Esophagus squamous epithelium (tissue), 5 donors: ENCODE results near the gene GMDS. TPM values are rescaled to one million over a fixed set of nuclear protein-coding genes. Genes with fewer than 3 reads are reported as not detected.
"Not testable (repeated sequence)": the region's sequence is repeated elsewhere in the genome, so short reads cannot be mapped to it uniquely, and the experiment has no call there.

Experiments
- DNase-seq: peaks from one replicate; lab custom pipeline; 2025; lab: John Stamatoyannopoulos, UW
- H3K27ac ChIP-seq, 4 donors: fragments of 200-600 bp; sonication (generic); one replicate each; pipeline ENCODE4 v1.5.1; 2016 to 2019; ENCODE audit warnings: mild to moderate bottlenecking in 1 of 4
- H3K27me3 ChIP-seq, 4 donors: fragments of 200-600 bp; sonication (generic); 1 replicate in 3 of 4; 2 replicates in 1 of 4; pipeline versions ENCODE4 v1.5.1 to v1.6.0; 2017 to 2021; ENCODE audit warnings: antibody characterized with exemption in 1 of 4
- H3K36me3 ChIP-seq, 3 donors: fragments of 200-600 bp; sonication (generic); one replicate each; pipeline ENCODE4 v1.5.1; 2016 to 2019
- H3K4me1 ChIP-seq, 3 donors: fragments of 200-600 bp; sonication (generic); one replicate each; pipeline ENCODE4 v1.5.1; 2017 to 2019
- H3K4me3 ChIP-seq, 4 donors: fragments of 200-600 bp; sonication (generic); 1 replicate in 3 of 4; 2 replicates in 1 of 4; pipeline ENCODE4 v1.5.1; 2016 to 2019; ENCODE audit warnings: mild to moderate bottlenecking in 2 of 4, moderate library complexity in 1 of 4
- H3K9me3 ChIP-seq, 3 donors: fragments of 200-600 bp; sonication (generic); one replicate each; pipeline ENCODE4 v1.5.1; 2016 to 2019
- POLR2A ChIP-seq, 4 donors: fragments of 450-650 bp; IDR thresholded peaks; one replicate each; pipeline ENCODE4 v1.6.1; 2017; ENCODE audit warnings: antibody characterized with exemption in 4 of 4, mild to moderate bottlenecking in 4 of 4, moderate library complexity in 3 of 4
- WGBS, 2 donors: methylation state at CpG; one replicate each; pipeline ENCODE4 v1.1.5; 2018; 5-methylcytosine and 5-hydroxymethylcytosine counted together
- intact Hi-C: fragments of 100-400 bp; cut with DNase I; formaldehyde crosslinking; loops from one replicate; pipeline ENCODE4 v1.15.0; 2022
- total RNA-seq, 4 donors: library from RNA; depleted of rRNA; stranded (reverse); fragments of >200 nt; gene quantifications; one replicate each; pipeline ENCODE4 v1.1.0, GENCODE V29; 2016
- TF ChIP-seq, protein P1 (sequence below), 6 experiments: fragments of 450-650 bp in 4 of 6; fragments of 200-600 bp in 2 of 6; sonication (generic) in 2 of 6; IDR thresholded peaks; one replicate each; pipeline ENCODE4 v1.5.1; 2016 to 2019; ENCODE audit warnings: antibody characterized with exemption in 6 of 6, mild to moderate bottlenecking in 4 of 6, moderate library complexity in 4 of 6
- donor health status: DM: yes; HTN: yes; CAD: no.

Gene GMDS
- total RNA-seq, 4 donors from 2014 or later: 17.9 to 58.7 (median 36.7) TPM

GRCh38 chr6:1672379-1672778 lies 573.0 kb downstream of the GMDS start:
- no peaks in the 10 kb centered on the region for H3K9me3 ChIP-seq
- intact Hi-C loops: no loop called here
- no peak for DNase-seq
- no peak overlapping the region for H3K27ac ChIP-seq
- H3K4me3 ChIP-seq: no peak overlapping the region
- TF ChIP-seq, protein P1, sequence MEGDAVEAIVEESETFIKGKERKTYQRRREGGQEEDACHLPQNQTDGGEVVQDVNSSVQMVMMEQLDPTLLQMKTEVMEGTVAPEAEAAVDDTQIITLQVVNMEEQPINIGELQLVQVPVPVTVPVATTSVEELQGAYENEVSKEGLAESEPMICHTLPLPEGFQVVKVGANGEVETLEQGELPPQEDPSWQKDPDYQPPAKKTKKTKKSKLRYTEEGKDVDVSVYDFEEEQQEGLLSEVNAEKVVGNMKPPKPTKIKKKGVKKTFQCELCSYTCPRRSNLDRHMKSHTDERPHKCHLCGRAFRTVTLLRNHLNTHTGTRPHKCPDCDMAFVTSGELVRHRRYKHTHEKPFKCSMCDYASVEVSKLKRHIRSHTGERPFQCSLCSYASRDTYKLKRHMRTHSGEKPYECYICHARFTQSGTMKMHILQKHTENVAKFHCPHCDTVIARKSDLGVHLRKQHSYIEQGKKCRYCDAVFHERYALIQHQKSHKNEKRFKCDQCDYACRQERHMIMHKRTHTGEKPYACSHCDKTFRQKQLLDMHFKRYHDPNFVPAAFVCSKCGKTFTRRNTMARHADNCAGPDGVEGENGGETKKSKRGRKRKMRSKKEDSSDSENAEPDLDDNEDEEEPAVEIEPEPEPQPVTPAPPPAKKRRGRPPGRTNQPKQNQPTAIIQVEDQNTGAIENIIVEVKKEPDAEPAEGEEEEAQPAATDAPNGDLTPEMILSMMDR (IDR thresholded peaks at IDR 0.05): no peak
- TF ChIP-seq POLR2A (IDR thresholded peaks at IDR 0.05): no peak
- H3K27me3 ChIP-seq: no peaks in the 10 kb centered on the region
- 81 to 86% methylated on average over 2 of the region's 2 CpGs for WGBS, 2 donors
- peaks cover 0 to 22% (median 5%) of the 10 kb centered on the region in 3 donors for H3K4me1 ChIP-seq
- H3K36me3 ChIP-seq: no peaks in the 10 kb centered on the region

- Histone ChIP-seq H3K4me1 (peaks cover 0 to 22% (median 5%) of the 10 kb centered on the region in 3 donors), H3K36me3 (no peaks in the 10 kb centered on the region), H3K27ac (no peak overlapping the region), H3K27me3 (no peaks in the 10 kb centered on the region), H3K9me3 (no peaks in the 10 kb centered on the region), H3K4me3 (no peak overlapping the region)
- DNase-seq: no peak
- WGBS, 2 donors: 26 to 35% methylated on average over 8 to 14 of the region's 16 CpGs
- TF ChIP-seq, protein P1 (IDR thresholded peaks at IDR 0.05): no peak
- no peak for TF ChIP-seq POLR2A (IDR thresholded peaks at IDR 0.05)
- intact Hi-C loops: no loop called here
Observed at GRCh38 chr6:1670711-1671462, 574.5 kb downstream of the GMDS start.

GRCh38 chr6:1669996-1670395 lies 575.4 kb downstream of the GMDS start:
- no peak for DNase-seq
- H3K27me3 ChIP-seq: no peaks in the 10 kb centered on the region
- no peak for TF ChIP-seq POLR2A (IDR thresholded peaks at IDR 0.05)
- TF ChIP-seq, protein P1 (IDR thresholded peaks at IDR 0.05): no peak
- 84 to 89% methylated on average over 5 to 11 of the region's 11 CpGs for WGBS, 2 donors
- intact Hi-C loops: no loop called here
- H3K27ac ChIP-seq: no peak overlapping the region
- H3K4me1 ChIP-seq: peaks cover 0 to 22% (median 5%) of the 10 kb centered on the region in 3 donors
- H3K4me3 ChIP-seq: no peak overlapping the region
- H3K36me3 ChIP-seq: no peaks in the 10 kb centered on the region
- no peaks in the 10 kb centered on the region for H3K9me3 ChIP-seq

- H3K27me3 ChIP-seq, DNase-seq, H3K9me3 ChIP-seq, H3K27ac ChIP-seq, intact Hi-C loops, H3K4me3 ChIP-seq, H3K36me3 ChIP-seq: not testable (repeated sequence)
- 91 to 95% methylated on average over 5 of the region's 5 CpGs for WGBS, 2 donors
- H3K4me1 ChIP-seq: peaks cover 0 to 22% (median 5%) of the 10 kb centered on the region in 3 donors
Observed at GRCh38 chr6:1668456-1668855, 576.9 kb downstream of the GMDS start.

DNA sequence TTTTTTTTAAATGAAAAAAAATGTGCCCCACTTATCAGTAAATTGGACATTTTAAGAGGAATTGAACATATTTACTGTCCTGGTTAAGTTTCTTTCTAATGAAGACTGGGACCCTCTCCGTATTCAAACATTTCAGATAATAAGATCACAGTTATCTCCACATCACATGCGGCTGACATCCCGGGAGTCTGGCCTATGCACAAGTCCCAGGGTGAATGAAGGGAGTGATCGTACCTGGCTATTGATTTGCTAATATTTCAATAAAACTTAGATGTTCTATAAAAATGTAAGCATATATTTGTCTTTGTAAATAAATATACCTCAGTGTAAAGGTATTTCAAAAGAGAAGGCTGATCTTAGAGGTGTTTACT lies 577.6 kb downstream of the GMDS start:
- TF ChIP-seq, protein P1 (IDR thresholded peaks at IDR 0.05): no peak
- no peak for TF ChIP-seq POLR2A (IDR thresholded peaks at IDR 0.05)
- Histone ChIP-seq H3K27me3 (no peaks in the 10 kb centered on the region), H3K9me3 (no peaks in the 10 kb centered on the region), H3K4me3 (no peak overlapping the region), H3K4me1 (peaks cover 0 to 22% (median 5%) of the 10 kb centered on the region in 3 donors), H3K27ac (no peak overlapping the region), H3K36me3 (no peaks in the 10 kb centered on the region)
- WGBS, 2 donors: 94 to 98% methylated on average over 4 of the region's 4 CpGs
- DNase-seq: no peak
- intact Hi-C loops: no loop called here
